DND-41 (cell line): Measurements from ENCODE around the gene AGAP1.

Experiments
- EZH2 ChIP-seq: IDR thresholded peaks from 3 replicates; pipeline ENCODE4 v1.6.1; 2012; ENCODE audit warnings: borderline replicate concordance, low read depth, mild to moderate bottlenecking, moderate library complexity, low read length, inconsistent platforms; ENCODE audit not compliant: severe bottlenecking
- TF ChIP-seq, protein P1 (sequence below): IDR thresholded peaks from 2 replicates; pipeline ENCODE4 v1.5.1; 2012; ENCODE audit warnings: borderline replicate concordance, low read length, moderate library complexity, mild to moderate bottlenecking; ENCODE audit not compliant: poor library complexity, severe bottlenecking; ENCODE audit errors: extremely low read depth

- TF ChIP-seq, protein P1, sequence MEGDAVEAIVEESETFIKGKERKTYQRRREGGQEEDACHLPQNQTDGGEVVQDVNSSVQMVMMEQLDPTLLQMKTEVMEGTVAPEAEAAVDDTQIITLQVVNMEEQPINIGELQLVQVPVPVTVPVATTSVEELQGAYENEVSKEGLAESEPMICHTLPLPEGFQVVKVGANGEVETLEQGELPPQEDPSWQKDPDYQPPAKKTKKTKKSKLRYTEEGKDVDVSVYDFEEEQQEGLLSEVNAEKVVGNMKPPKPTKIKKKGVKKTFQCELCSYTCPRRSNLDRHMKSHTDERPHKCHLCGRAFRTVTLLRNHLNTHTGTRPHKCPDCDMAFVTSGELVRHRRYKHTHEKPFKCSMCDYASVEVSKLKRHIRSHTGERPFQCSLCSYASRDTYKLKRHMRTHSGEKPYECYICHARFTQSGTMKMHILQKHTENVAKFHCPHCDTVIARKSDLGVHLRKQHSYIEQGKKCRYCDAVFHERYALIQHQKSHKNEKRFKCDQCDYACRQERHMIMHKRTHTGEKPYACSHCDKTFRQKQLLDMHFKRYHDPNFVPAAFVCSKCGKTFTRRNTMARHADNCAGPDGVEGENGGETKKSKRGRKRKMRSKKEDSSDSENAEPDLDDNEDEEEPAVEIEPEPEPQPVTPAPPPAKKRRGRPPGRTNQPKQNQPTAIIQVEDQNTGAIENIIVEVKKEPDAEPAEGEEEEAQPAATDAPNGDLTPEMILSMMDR = no peak
- no peak for TF ChIP-seq EZH2
Observed at GRCh38 chr2:236034974-236035373, 541.1 kb downstream of the AGAP1 start.
